Osteocyte (in vitro differentiated cells): ENCODE measurements around the gene SORBS1. TPM values are rescaled to one million over a fixed set of nuclear protein-coding genes. Genes with fewer than 3 reads are reported as not detected.

Source experiments
- DNase-seq: peaks from one replicate; pipeline ENCODE4 v3.0.0; 2021; ENCODE audit warnings: mixed read lengths; ENCODE audit not compliant: unreplicated experiment; ENCODE audit errors: extremely low spot score
- H3K27ac Mint-ChIP-seq: one replicate; pipeline ENCODE4 v1.8.0; 2021; ENCODE audit warnings: mild to moderate bottlenecking, mixed read lengths; ENCODE audit not compliant: unreplicated experiment
- H3K27me3 Mint-ChIP-seq: one replicate; pipeline ENCODE4 v1.8.0; 2021; ENCODE audit warnings: mixed read lengths; ENCODE audit not compliant: unreplicated experiment
- H3K36me3 Mint-ChIP-seq: one replicate; pipeline ENCODE4 v1.8.0; 2021; ENCODE audit warnings: mixed read lengths; ENCODE audit not compliant: unreplicated experiment
- H3K4me1 Mint-ChIP-seq: one replicate; pipeline ENCODE4 v1.8.0; 2021; ENCODE audit warnings: mixed read lengths; ENCODE audit not compliant: unreplicated experiment
- H3K4me3 Mint-ChIP-seq: one replicate; pipeline ENCODE4 v1.8.0; 2021; ENCODE audit warnings: mild to moderate bottlenecking, moderate library complexity, mixed read lengths; ENCODE audit not compliant: unreplicated experiment
- H3K9me3 Mint-ChIP-seq: one replicate; pipeline ENCODE4 v1.8.0; 2021; ENCODE audit warnings: mixed read lengths; ENCODE audit not compliant: unreplicated experiment
- CTCF ChIP-seq: fragments of 200-600 bp; sonication (generic); IDR thresholded peaks from 2 replicates; pipeline ENCODE4 v1.5.0; 2021; ENCODE audit warnings: antibody characterized with exemption, mild to moderate bottlenecking, moderate library complexity
- total RNA-seq: library from RNA; stranded (reverse); gene quantifications from 2 replicates; pipeline ENCODE4 v1.2.1, GENCODE V29; 2021

Gene SORBS1
- total RNA-seq, 1 donor from 2014 or later = 1.7 TPM

GRCh38 chr10:95277201-95277570, 284.0 kb downstream of the SORBS1 start:
- H3K36me3 Mint-ChIP-seq = no peaks in the 10 kb centered on the region
- no peak overlapping the region for H3K4me3 Mint-ChIP-seq
- no peaks in the 10 kb centered on the region for H3K9me3 Mint-ChIP-seq
- no peaks in the 10 kb centered on the region for H3K27me3 Mint-ChIP-seq
- H3K27ac Mint-ChIP-seq = no peak overlapping the region
- DNase-seq = no peak
- peaks cover 74% of the 10 kb centered on the region for H3K4me1 Mint-ChIP-seq
- TF ChIP-seq CTCF = no peak

- Mint-ChIP-seq H3K4me3 (no peak overlapping the region), H3K36me3 (no peaks in the 10 kb centered on the region), H3K27me3 (no peaks in the 10 kb centered on the region), H3K27ac (peak overlapping the region; percentile 50), H3K4me1 (peaks cover 68% of the 10 kb centered on the region), H3K9me3 (no peaks in the 10 kb centered on the region)
- no peak for DNase-seq
- no peak for TF ChIP-seq CTCF
These were observed 284.6 kb downstream of the SORBS1 start for GRCh38 chr10:95276367-95277200.

GRCh38 chr10:95275726-95276366, 285.3 kb downstream of the SORBS1 start:
- TF ChIP-seq CTCF = no peak
- no peaks in the 10 kb centered on the region for H3K36me3 Mint-ChIP-seq
- peak overlapping the region; percentile 50 for H3K27ac Mint-ChIP-seq
- H3K4me1 Mint-ChIP-seq = peaks cover 64% of the 10 kb centered on the region
- H3K4me3 Mint-ChIP-seq = no peak overlapping the region
- H3K9me3 Mint-ChIP-seq = no peaks in the 10 kb centered on the region
- H3K27me3 Mint-ChIP-seq = no peaks in the 10 kb centered on the region
- no peak for DNase-seq

GRCh38 chr10:95273393-95274312, 287.5 kb downstream of the SORBS1 start:
- Mint-ChIP-seq H3K4me1 (peaks cover 53% of the 10 kb centered on the region), H3K27me3 (no peaks in the 10 kb centered on the region), H3K9me3 (no peaks in the 10 kb centered on the region), H3K36me3 (peaks cover 2% of the 10 kb centered on the region), H3K27ac (peak overlapping the region; percentile 97), H3K4me3 (peak overlapping the region; percentile 61)
- no peak for TF ChIP-seq CTCF
- no peak for DNase-seq
